Testis (tissue), 3 donors: Measurements from ENCODE around the gene CHRM1. TPM values are rescaled to one million over a fixed set of nuclear protein-coding genes. Genes with fewer than 3 reads are reported as not detected.

ENCODE experiments used
- DNase-seq: peaks from one replicate; pipeline ENCODE4 v3.0.0-alpha.2; 2019
- H3K27ac ChIP-seq, 2 donors: fragments of 200-600 bp; sonication (generic); one replicate each; pipeline ENCODE4 v1.5.1; 2019
- H3K27me3 ChIP-seq: fragments of 200-600 bp; sonication (generic); one replicate; pipeline ENCODE4 v1.5.1; 2019
- H3K36me3 ChIP-seq: fragments of 200-600 bp; sonication (generic); one replicate; pipeline ENCODE4 v1.5.1; 2017; ENCODE audit warnings: low read depth; ENCODE audit errors: missing control alignments
- H3K4me1 ChIP-seq: fragments of 200-600 bp; sonication (generic); one replicate; pipeline ENCODE4 v1.5.1; 2019
- H3K4me3 ChIP-seq, 2 donors: fragments of 200-600 bp; sonication (generic); one replicate each; pipeline ENCODE4 v1.5.1; 2017 to 2019
- H3K9me3 ChIP-seq: fragments of 200-600 bp; sonication (generic); one replicate; pipeline ENCODE4 v1.5.1; 2017
- POLR2A ChIP-seq: fragments of 450-650 bp; IDR thresholded peaks from one replicate; pipeline ENCODE4 v1.6.1; 2017; ENCODE audit warnings: antibody characterized with exemption, mild to moderate bottlenecking, moderate library complexity
- WGBS, 2 donors: methylation state at CpG; one replicate each; pipeline ENCODE4 v1.1.5; 2018; 5-methylcytosine and 5-hydroxymethylcytosine counted together
- intact Hi-C: fragments of 100-400 bp; cut with DNase I; formaldehyde crosslinking; loops from one replicate; pipeline ENCODE4 v1.15.1; 2023; ENCODE audit warnings: low total_unique reads
- polyA plus RNA-seq: library from polyadenylated mRNA; stranded (reverse); fragments of 350-450 nt; fragmentation: Illumina TruSeq; extraction: RNeasy Lipid Tissue Mini Kit (QIAGEN cat#74804); gene quantifications from one replicate; pipeline ENCODE4 v1.2.3, GENCODE V29; 2014; ENCODE audit warnings: low read depth, low replicate concordance; ENCODE audit not compliant: insufficient read depth
- total RNA-seq, 2 donors: library from RNA; depleted of rRNA; stranded (reverse); fragments of >200 nt; gene quantifications; one replicate each; pipeline ENCODE4 v1.2.3, GENCODE V29; 2016
- TF ChIP-seq, protein P1 (sequence below), 3 experiments: fragments of 450-650 bp in 2 of 3; fragments of 200-600 bp in 1 of 3; sonication (generic) in 1 of 3; IDR thresholded peaks; one replicate each; pipeline ENCODE4 v1.5.1; 2016 to 2019; ENCODE audit warnings: antibody characterized with exemption in 3 of 3, mild to moderate bottlenecking in 2 of 3, moderate library complexity in 1 of 3

The CHRM1 gene
- total and polyA plus RNA-seq, 3 donors from 2014 or later = 0.06 to 0.45 (median 0.39) TPM

- no peak for TF ChIP-seq POLR2A
- TF ChIP-seq, protein P1, sequence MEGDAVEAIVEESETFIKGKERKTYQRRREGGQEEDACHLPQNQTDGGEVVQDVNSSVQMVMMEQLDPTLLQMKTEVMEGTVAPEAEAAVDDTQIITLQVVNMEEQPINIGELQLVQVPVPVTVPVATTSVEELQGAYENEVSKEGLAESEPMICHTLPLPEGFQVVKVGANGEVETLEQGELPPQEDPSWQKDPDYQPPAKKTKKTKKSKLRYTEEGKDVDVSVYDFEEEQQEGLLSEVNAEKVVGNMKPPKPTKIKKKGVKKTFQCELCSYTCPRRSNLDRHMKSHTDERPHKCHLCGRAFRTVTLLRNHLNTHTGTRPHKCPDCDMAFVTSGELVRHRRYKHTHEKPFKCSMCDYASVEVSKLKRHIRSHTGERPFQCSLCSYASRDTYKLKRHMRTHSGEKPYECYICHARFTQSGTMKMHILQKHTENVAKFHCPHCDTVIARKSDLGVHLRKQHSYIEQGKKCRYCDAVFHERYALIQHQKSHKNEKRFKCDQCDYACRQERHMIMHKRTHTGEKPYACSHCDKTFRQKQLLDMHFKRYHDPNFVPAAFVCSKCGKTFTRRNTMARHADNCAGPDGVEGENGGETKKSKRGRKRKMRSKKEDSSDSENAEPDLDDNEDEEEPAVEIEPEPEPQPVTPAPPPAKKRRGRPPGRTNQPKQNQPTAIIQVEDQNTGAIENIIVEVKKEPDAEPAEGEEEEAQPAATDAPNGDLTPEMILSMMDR (IDR thresholded peaks at IDR 0.05) = no peak
- Histone ChIP-seq H3K4me1 (peaks cover 17% of the 10 kb centered on the region), H3K36me3 (no peaks in the 10 kb centered on the region), H3K27me3 (no peaks in the 10 kb centered on the region), H3K4me3 (no peak overlapping the region), H3K9me3 (no peaks in the 10 kb centered on the region), H3K27ac (no peak overlapping the region)
- 94 to 96% methylated on average over 10 of the region's 10 CpGs for WGBS, 2 donors
- no peak for DNase-seq
- intact Hi-C loops = no loop called here
Observed at GRCh38 chr11:62919476-62919875, 1.7 kb downstream of the CHRM1 start.

- DNase-seq = no peak
- 65 to 77% methylated on average over 5 of the region's 5 CpGs for WGBS, 2 donors
- intact Hi-C loops = no loop called here
- TF ChIP-seq POLR2A = no peak
- TF ChIP-seq, protein P1 (IDR thresholded peaks at IDR 0.05) = no peak
- no peaks in the 10 kb centered on the region for H3K27me3 ChIP-seq
- peaks cover 12% of the 10 kb centered on the region for H3K4me1 ChIP-seq
- no peaks in the 10 kb centered on the region for H3K9me3 ChIP-seq
- H3K36me3 ChIP-seq = no peaks in the 10 kb centered on the region
- H3K4me3 ChIP-seq = no peak overlapping the region
- H3K27ac ChIP-seq = no peak overlapping the region
Observed at GRCh38 chr11:62918531-62918930, 2.6 kb downstream of the CHRM1 start.

- no peak overlapping the region for H3K4me3 ChIP-seq
- H3K27me3 ChIP-seq = no peaks in the 10 kb centered on the region
- peaks cover 7% of the 10 kb centered on the region for H3K4me1 ChIP-seq
- H3K27ac ChIP-seq = no peak overlapping the region
- no peaks in the 10 kb centered on the region for H3K9me3 ChIP-seq
- TF ChIP-seq, protein P1 (IDR thresholded peaks at IDR 0.05) = no peak
- no peak for TF ChIP-seq POLR2A
- no peak for DNase-seq
- intact Hi-C loops = no loop called here
- H3K36me3 ChIP-seq = no peaks in the 10 kb centered on the region
- WGBS, 2 donors = 93 to 98% methylated on average over 9 to 11 of the region's 11 CpGs
Observed at GRCh38 chr11:62917906-62918502, 3.2 kb downstream of the CHRM1 start.

- Histone ChIP-seq H3K27me3 (no peaks in the 10 kb centered on the region), H3K9me3 (no peaks in the 10 kb centered on the region), H3K27ac (no peak overlapping the region), H3K36me3 (no peaks in the 10 kb centered on the region), H3K4me3 (no peak overlapping the region), H3K4me1 (no peaks in the 10 kb centered on the region)
- TF ChIP-seq, protein P1 (IDR thresholded peaks at IDR 0.05) = no peak
- no peak for TF ChIP-seq POLR2A
- WGBS, 2 donors = 75 to 83% methylated on average over 1 of the region's 1 CpG
- no peak for DNase-seq
- intact Hi-C loops = no loop called here
Observed at GRCh38 chr11:62914416-62914815, 6.7 kb downstream of the CHRM1 start.

DNA sequence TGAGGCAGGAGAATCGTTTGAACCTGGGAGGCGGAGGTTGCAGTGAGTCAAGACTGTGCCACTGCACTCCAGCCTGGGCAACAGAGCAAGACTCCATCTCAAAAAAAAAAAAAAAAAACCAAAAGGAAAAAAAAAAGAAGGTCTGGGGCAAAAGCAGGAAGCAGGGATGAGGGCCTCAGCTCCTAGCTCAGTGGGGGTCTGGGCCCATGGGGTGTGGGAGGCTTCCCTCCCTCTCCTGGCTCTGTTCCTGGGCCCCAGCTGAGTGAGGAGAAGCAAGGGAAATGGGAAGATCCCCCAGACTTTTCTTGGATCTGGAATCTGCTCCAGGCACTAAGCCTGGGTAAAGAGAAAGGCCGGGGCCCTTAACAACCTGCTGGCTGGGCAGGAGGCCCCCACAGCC, 8.9 kb downstream of the CHRM1 start:
- intact Hi-C loops = no loop called here
- Histone ChIP-seq H3K27me3 (no peaks in the 10 kb centered on the region), H3K36me3 (no peaks in the 10 kb centered on the region), H3K4me1 (no peaks in the 10 kb centered on the region), H3K4me3 (no peak overlapping the region), H3K9me3 (no peaks in the 10 kb centered on the region), H3K27ac (no peak overlapping the region)
- TF ChIP-seq, protein P1 (IDR thresholded peaks at IDR 0.05) = no peak
- TF ChIP-seq POLR2A = no peak
- DNase-seq = no peak
- WGBS, 2 donors = 86 to 92% methylated on average over 3 of the region's 3 CpGs
